Measurements from ENCODE around the gene CLEC4F. TPM values are rescaled to one million over a fixed set of nuclear protein-coding genes. Genes with fewer than 3 reads are reported as not detected.

CLEC4F gene
- polyA plus RNA-seq, 1 of the 3 experiments (the other 2 are of a cell fraction) = 0.12 TPM

DNA sequence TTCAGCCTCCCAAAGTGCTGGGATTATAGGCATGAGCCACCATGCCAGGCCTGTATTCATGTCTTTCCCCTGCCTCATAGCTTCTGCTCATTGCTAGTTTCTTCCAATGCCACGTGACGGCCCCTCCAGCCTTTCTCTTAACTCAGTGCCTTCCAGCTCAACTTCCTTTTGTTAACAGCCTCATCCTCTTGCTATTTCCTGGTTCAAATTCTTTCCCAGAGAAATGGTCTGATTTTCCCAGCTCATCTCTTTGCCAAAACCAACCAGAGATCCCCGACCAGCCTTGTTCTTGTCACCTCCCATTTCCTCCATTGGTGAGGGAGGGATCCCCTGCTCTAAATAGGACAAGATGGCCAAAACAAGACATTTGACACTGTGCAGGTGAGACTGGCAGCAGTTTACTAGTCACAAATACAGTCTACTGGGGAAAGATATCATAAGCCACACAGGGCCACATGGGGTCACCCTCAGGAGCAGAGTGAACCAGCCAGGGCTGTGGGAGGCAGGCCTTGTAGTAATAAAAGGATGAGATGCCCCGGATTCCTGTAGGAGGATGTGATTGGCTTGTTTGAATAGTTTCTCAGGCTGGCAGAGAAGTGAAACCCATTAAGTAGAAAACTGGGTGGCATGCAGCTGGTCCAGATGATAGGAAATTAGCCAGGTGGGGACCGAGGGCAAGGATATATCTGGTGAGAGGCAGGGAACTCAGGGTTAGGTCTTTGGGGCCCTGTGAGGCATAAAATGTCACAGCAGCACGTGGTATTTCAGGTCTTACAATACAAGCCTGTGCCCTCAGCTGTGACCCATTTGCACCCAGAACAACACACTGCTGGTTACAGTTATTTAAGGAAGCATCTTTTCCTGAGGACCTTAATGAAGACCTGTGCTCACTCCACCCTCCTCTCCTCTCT lies 8.8 kb upstream of the CLEC4F start:
- Histone ChIP-seq H3K9ac (no peak overlapping the region), H3K9me2 (no peaks in the 10 kb centered on the region), H2AFZ (ENCODE audit: low read depth) (peak overlapping the region; percentile 56; the same call in 1 of the 2 replicates), H3K4me2 (peak overlapping the region; percentile 11; the same call in 1 of the 2 replicates), H3K79me2 (ENCODE audit: insufficient read depth) (no peaks in the 10 kb centered on the region), H3K27ac (ENCODE audit: low read depth in 2 of 2, low read length in 1 of 2) (no peak overlapping the region; a peak in 1 of 4 replicates), H3K27me3 (ENCODE audit: insufficient read depth) (no peaks in the 10 kb centered on the region), H3F3A (replicated peaks; ENCODE audit: insufficient read depth) (no peaks in the 10 kb centered on the region), H3K36me3 (replicated peaks in 1 of 2; ENCODE audit: control insufficient read depth in 1 of 2, insufficient read depth in 2 of 2, low read length in 1 of 2) (no peaks in the 10 kb centered on the region), H3K9me3 (no peaks in the 10 kb centered on the region), H3K4me1 (ENCODE audit: control insufficient read depth in 1 of 2, insufficient read depth in 2 of 2, low read depth in 1 of 2, low read length in 1 of 2) (no peaks in the 10 kb centered on the region), H4K20me1 (ENCODE audit: insufficient read depth) (no peaks in the 10 kb centered on the region), H3K4me3 (ENCODE audit: low read depth in 2 of 2, low read length in 1 of 2) (no peak overlapping the region)
- ChIA-PET POLR2A (no interaction called here), CTCF (interaction anchor here (0.7 to 1.7 kb wide), 5 partner anchors 32 to 184 kb away, joined by 3 to 7 read pairs (median 3); partner anchors contain the start of gene FIGLA)
- no peak for DNase-seq
- TF ChIP-seq SIN3A (IDR thresholded peaks at IDR 0.05; ENCODE audit: borderline replicate concordance, low read depth, low read length) = no peak
- no peak for TF ChIP-seq RCOR1 (IDR thresholded peaks at IDR 0.05; ENCODE audit: low read length)
- no peak for TF ChIP-seq CHD2 (IDR thresholded peaks at IDR 0.05; ENCODE audit: low read length, partially characterized antibody)
- TF ChIP-seq POLR2AphosphoS5 (IDR thresholded peaks at IDR 0.05; ENCODE audit: low read depth, low read length) = no peak
- TF ChIP-seq REST (IDR thresholded peaks at IDR 0.05; ENCODE audit: low read depth, low read length) = no peak
- TF ChIP-seq SMC3 (IDR thresholded peaks at IDR 0.05; ENCODE audit: low read depth, low read length) = no peak
- no peak for TF ChIP-seq EP300 (IDR thresholded peaks at IDR 0.05; ENCODE audit: borderline replicate concordance in 1 of 2, low read depth in 1 of 2, low read length in 1 of 2)
- no peak for TF ChIP-seq TCF12 (IDR thresholded peaks at IDR 0.05)
- TF ChIP-seq, protein P1, sequence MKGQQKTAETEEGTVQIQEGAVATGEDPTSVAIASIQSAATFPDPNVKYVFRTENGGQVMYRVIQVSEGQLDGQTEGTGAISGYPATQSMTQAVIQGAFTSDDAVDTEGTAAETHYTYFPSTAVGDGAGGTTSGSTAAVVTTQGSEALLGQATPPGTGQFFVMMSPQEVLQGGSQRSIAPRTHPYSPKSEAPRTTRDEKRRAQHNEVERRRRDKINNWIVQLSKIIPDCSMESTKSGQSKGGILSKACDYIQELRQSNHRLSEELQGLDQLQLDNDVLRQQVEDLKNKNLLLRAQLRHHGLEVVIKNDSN (IDR thresholded peaks at IDR 0.05; ENCODE audit: borderline replicate concordance, low read depth) = no peak
- TF ChIP-seq TAF1 (IDR thresholded peaks at IDR 0.05; ENCODE audit: borderline replicate concordance, low read depth, low read length) = no peak
- TF ChIP-seq JUND (IDR thresholded peaks at IDR 0.05) = no peak
- TF ChIP-seq MEF2A (IDR thresholded peaks at IDR 0.05; ENCODE audit: borderline replicate concordance, low read depth) = no peak
- TF ChIP-seq MAX (IDR thresholded peaks at IDR 0.05; ENCODE audit: low read depth) = no peak
- TF ChIP-seq ZBTB33 (IDR thresholded peaks at IDR 0.05; ENCODE audit: borderline replicate concordance, low read depth) = no peak
- TF ChIP-seq, protein P2, sequence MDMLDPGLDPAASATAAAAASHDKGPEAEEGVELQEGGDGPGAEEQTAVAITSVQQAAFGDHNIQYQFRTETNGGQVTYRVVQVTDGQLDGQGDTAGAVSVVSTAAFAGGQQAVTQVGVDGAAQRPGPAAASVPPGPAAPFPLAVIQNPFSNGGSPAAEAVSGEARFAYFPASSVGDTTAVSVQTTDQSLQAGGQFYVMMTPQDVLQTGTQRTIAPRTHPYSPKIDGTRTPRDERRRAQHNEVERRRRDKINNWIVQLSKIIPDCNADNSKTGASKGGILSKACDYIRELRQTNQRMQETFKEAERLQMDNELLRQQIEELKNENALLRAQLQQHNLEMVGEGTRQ (IDR thresholded peaks at IDR 0.05; ENCODE audit: borderline replicate concordance, low read depth, low read length) = no peak
- TF ChIP-seq TEAD4 (IDR thresholded peaks at IDR 0.05; ENCODE audit: borderline replicate concordance, insufficient read depth) = no peak
- no peak for TF ChIP-seq YY1 (IDR thresholded peaks at IDR 0.05; ENCODE audit: low read depth)
- WGBS (ENCODE audit: low lambda C conversion rate) = 37% methylated on average over 6 of the region's 6 CpGs
